Anterior cingulate cortex (tissue), 58 donors: Measurements from ENCODE around the gene HSD17B1.
"Not testable (repeated sequence)": the region's sequence is repeated elsewhere in the genome, so short reads cannot be mapped to it uniquely, and the experiment has no call there.

Source experiments
- DNase-seq, 58 donors: peaks; one replicate each; lab custom pipeline; 2025; lab: John Stamatoyannopoulos, UW

Gene HSD17B1

GRCh38 chr17:42544874-42545283 is 7.8 kb upstream of the HSD17B1 start:
- no peak for DNase-seq

DNA sequence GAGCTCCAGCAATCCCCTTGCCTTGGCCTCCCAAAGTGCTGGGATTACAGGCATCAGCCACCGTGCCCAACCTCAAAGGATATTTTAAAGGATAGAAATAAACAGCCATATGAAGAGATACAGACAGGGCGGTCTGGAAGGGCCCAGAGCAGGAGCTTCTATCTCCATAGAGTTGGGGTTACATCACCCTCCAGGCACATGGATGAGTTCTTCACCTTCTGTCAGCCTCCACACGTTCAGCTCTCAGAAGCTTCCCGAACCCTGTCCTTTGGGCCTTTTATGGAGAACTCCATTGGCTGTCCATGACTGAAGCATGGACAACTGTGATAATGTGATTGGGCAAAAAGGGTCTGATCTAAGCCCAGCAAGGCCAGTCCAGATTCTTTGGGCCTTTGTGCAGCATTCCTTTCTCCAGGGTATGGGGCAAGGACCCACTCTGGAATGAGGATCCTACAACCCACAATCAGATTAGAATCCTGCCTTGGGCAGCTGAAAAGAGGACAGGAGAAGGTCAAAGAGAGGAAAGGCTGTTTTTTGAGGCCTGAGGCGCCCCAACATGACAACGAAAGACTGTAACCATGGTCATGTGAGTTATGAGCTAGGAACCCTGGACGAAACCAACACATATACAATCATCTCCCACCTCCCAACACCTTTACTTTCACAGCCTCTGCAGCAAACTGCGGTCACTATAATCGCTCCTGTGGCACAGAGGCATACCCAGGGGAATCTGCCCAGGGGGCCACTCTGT is 6.8 kb upstream of the HSD17B1 start:
- not testable (repeated sequence) for DNase-seq

DNA sequence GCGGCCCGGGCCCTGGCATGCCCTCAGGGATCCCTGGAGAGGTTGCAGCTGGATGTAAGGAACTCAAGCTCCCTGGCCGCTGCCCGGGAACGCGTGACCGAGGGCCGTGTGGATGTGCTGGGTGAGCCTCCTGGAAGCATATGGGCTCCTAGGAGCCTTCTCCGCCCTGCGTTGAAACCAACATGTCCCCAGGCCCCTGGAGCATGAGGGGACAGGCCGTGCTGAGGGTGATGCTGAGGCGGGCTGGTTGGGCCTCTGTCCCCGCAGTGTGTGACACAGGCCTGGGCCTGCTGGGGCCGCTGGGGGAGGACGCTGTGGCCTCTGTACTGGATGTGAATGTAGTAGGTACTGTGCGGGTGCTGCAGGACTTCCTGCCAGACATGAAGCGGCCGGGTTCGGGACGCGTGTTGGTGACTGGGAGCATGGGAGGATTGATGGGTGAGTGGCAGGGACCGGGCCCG is 5.7 kb upstream of the HSD17B1 start:
- no peak for DNase-seq

DNA sequence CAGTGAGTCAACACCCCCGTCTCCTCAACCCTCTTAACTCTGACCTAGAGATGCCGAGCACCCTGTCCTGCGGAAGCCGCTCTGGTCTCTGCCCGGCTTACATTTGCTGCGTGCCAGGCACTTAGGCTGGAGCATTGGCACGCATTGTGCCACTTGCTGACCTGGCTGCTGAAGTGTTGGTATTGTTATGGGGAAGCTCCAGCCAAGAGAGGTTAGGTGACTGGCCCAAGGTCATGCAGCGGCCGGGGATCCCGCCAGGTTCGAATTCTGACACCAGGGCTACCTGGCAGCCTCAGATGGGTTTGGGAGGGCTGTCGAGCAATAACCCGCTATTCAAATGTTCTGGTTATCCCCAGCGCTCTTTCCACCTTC is 5.0 kb upstream of the HSD17B1 start:
- DNase-seq: no peak

- no peak for DNase-seq
Observed at GRCh38 chr17:42548070-42548837, 4.5 kb upstream of the HSD17B1 start.

DNA sequence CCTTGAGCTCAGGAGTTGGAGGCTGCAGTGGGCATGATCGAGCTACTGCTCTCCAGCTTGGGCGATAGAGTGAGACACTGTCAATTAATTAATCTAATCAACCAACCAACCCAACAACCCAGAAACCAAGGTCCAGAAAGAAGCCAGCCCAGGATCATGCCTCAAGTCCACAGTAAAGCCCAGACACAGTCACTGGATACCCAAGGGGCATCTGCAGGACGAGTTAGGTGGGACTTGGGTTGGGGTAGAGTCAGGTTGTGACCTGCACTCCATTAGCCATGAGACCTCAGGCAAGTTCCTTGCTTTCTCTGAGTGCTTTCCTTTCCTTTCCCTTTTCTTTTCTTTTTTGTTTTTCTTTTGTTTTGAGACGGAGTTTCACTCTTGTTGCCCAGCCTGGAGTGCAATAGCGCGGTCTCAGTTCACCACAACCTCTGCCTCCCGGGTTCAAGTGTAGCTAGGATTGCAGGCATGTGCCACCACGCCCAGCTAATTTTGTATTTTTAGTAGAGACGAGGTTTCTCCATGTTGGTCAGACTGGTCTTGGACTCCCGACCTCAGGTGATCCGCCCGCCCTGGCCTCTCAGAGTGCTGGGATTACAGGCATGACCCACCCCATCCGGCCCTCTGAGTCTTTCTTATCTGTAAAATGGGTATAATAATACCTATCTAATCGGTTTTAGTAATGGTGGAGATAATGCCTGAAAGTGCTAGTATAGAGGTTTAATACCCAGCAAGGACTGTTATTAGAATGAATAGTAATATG is 3.5 kb upstream of the HSD17B1 start:
- DNase-seq: no peak

DNA sequence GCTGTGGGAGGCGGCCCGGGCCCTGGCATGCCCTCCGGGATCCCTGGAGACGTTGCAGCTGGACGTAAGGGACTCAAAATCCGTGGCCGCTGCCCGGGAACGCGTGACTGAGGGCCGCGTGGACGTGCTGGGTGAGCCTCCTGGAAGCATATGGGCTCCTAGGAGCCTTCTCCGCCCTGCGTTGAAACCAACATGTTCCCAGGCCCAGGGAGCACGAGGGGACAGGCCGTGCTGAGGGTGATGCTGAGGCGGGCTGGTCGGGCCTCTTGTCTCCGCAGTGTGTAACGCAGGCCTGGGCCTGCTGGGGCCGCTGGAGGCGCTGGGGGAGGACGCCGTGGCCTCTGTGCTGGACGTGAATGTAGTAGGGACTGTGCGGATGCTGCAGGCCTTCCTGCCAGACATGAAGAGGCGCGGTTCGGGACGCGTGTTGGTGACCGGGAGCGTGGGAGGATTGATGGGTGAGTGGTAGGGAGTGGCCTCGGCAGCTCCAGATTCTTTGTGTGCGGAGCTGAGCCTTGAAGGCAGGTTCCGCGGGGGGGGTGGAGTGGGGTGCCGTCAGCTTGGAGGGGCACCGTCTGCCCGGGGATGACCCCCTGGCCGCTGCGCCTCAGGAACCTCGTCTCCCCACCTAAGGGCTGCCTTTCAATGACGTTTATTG is 567 bp downstream of the HSD17B1 start:
- no peak for DNase-seq

GRCh38 chr17:42553866-42554249 is 1.1 kb downstream of the HSD17B1 start:
- DNase-seq: no peak

- peak in 57 of 58 donors; percentile 27 to 92 (median 78) for DNase-seq
Observed at GRCh38 chr17:42554250-42555121, 1.8 kb downstream of the HSD17B1 start.

DNA sequence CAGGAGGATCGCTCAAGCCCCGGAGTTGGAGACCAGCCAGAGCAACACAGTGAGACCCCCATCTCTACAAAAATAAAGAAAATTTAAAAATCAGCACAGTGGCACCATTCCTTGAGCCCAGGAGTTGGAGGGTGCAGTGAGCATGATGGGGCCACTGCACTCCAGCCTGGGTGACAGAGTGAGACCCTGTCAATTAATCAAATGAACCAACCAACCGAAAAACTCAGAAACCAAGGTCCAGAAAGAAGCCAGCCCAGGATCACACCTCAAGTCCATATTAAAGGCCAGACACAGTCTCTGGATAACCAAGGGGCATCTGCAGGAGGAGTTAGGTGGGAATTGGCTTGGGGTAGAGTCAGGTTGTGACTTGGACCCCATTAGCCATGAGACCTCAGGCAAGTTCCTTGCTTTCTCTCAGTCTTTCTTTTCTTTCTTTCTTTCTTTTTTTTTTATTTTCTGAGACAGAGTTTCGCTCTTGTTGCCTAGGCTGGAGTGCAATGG is 2.4 kb downstream of the HSD17B1 start:
- DNase-seq: no peak

DNA sequence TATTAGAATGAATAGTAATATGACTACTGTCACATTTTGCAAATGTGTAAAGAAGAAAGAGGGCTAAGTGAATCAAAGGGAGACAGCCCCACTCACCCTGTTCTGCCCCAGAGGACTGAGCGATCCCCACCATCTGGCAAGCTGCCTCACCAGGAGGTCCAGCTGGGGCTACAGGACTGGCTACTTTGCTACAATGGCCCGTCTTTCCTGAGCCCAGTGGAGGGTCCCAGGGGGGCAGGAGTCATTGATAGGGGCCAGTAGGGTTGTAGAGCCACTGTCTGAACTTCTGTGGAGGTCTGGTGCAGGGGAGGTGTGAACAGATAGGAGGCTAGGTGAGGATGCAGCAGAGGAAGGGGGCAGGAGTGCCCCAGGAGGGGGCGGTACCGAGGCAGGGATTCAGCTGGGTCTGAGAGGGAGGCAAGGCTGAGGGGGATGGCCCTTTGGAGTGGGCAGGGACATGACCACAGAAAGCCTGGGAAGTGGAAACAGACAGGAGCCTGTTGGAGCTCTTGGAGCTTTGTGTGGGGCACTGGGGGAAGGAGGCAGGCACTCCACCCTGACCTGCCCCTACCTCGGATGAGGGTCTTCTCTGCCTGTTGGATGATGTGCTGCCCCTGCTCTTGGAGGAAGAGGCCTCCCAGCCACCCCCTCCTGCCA is 3.4 kb downstream of the HSD17B1 start:
- DNase-seq: not testable (repeated sequence)

- no peak for DNase-seq
Observed at GRCh38 chr17:42559075-42559474, 6.4 kb downstream of the HSD17B1 start.

- DNase-seq: no peak
Observed at GRCh38 chr17:42560246-42560645, 7.5 kb downstream of the HSD17B1 start.

DNA sequence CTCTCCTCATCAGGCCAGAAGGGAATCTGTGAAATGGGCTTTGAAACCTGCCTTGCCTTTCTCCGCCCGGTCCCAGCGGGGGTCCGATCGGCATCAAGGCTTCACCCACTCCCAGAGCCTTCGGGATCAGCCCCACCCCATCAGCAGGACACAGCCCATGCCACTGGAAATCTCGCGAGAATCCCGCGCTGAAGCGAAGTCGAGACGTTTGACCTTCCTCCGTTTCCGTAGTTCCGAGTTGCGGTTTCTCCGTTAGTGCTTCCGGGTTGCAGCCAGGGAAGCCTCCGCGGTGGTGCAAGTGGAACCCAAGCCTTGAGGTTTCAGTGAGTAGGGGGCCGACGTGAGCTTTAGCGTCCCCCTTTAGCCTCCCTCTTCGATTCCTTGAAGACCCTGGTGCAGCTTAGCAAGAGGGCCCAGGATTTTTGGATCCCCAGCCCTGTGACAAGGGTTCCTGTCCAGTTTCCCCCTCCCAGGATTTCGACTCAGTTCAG is 9.2 kb downstream of the HSD17B1 start, which contains the start of gene COASY:
TSS of gene COASY (plus strand) at position 252 of the 491 bp plus-strand sequence. CDS start 475 bp downstream, outside the sequence.
- peak; percentile 33 to 96 (median 89) for DNase-seq

GRCh38 chr17:42562388-42563142 is 9.8 kb downstream of the HSD17B1 start:
- peak in 3 of 58 donors; percentile 48 to 69 (median 57) for DNase-seq

GRCh38 chr17:42563143-42563509 is 10.4 kb downstream of the HSD17B1 start:
- no peak for DNase-seq

GRCh38 chr17:42563543-42563942 is 10.8 kb downstream of the HSD17B1 start:
- no peak for DNase-seq

GRCh38 chr17:42563950-42564349 is 11.2 kb downstream of the HSD17B1 start:
- no peak for DNase-seq
